K562 (cell line): Measurements from ENCODE around the gene ABHD12. TPM values are rescaled to one million over a fixed set of nuclear protein-coding genes. Genes with fewer than 3 reads are reported as not detected.
A peak's percentile ranks its signal among the peaks of the same experiment; 100 is the strongest.

ENCODE experiments used
- BCL6 ChIP-seq: fragments of 250-450 bp; sonication (Bioruptor Pico); IDR thresholded peaks from 2 replicates; pipeline ENCODE4 v1.4.0; 2020
- BRD4 ChIP-seq: fragments of 200-600 bp; sonication (generic); IDR thresholded peaks from 2 replicates; pipeline ENCODE4 v1.6.1; 2017; ENCODE audit warnings: inconsistent platforms
- BRF2 ChIP-seq: IDR thresholded peaks from 3 replicates; pipeline ENCODE4 v1.6.1; 2011; ENCODE audit warnings: borderline replicate concordance, mild to moderate bottlenecking; ENCODE audit not compliant: insufficient read length, insufficient read depth
- CREB3L1 ChIP-seq: fragments of 450-650 bp; IDR thresholded peaks from 2 replicates; pipeline ENCODE4 v1.6.1; 2014; ENCODE audit warnings: low read depth, mild to moderate bottlenecking, moderate library complexity, borderline replicate concordance
- DPF2 ChIP-seq: fragments of 450-650 bp; IDR thresholded peaks from 2 replicates; pipeline ENCODE4 v1.6.1; 2016
- EP300 ChIP-seq: IDR thresholded peaks from 2 replicates; pipeline ENCODE4 v1.6.1; 2012; ENCODE audit warnings: low read length, improper control_type of control experiment
- ETV6 ChIP-seq, 3 experiments: fragments of 150-350 bp in 1 of 3; sonication (generic) in 1 of 3; formaldehyde crosslinking in 1 of 3; IDR thresholded peaks; 2 replicates each; pipeline versions ENCODE4 v1.6.1 to v1.8.0; 2014 to 2022; ENCODE audit warnings: borderline replicate concordance in 2 of 3, low read depth in 2 of 3, antibody characterized with exemption in 1 of 3, low read length in 1 of 3, mild to moderate bottlenecking in 1 of 3, missing genetic modification reagents in 1 of 3
- FOXA3 ChIP-seq, 2 experiments: fragments of 450-650 bp in 1 of 2; sonication (generic) in 1 of 2; formaldehyde crosslinking; IDR thresholded peaks in 1 of 2; conservative IDR thresholded peaks in 1 of 2; 2 replicates each; pipeline versions ENCODE4 v1.4.0 to v1.8.0; 2020 to 2022; ENCODE audit warnings: mild to moderate bottlenecking in 2 of 2, missing genetic modification reagents in 1 of 2
- MAFK ChIP-seq: IDR thresholded peaks from 2 replicates; pipeline ENCODE4 v1.6.1; 2011; ENCODE audit warnings: low read length, improper control_type of control experiment
- MTA3 ChIP-seq: fragments of 450-650 bp; formaldehyde crosslinking; IDR thresholded peaks from 2 replicates; pipeline ENCODE4 v1.6.1; 2017; ENCODE audit warnings: mild to moderate bottlenecking, borderline replicate concordance
- PTBP1 ChIP-seq: fragments of 200-400 bp; formaldehyde crosslinking; IDR thresholded peaks from 2 replicates; pipeline ENCODE4 v1.6.1; 2017; ENCODE audit warnings: low read depth, low read length
- RBM25 ChIP-seq: fragments of 200-400 bp; formaldehyde crosslinking; IDR thresholded peaks from 2 replicates; pipeline ENCODE4 v1.6.1; 2018; ENCODE audit warnings: low read length, low read depth, moderate library complexity; ENCODE audit not compliant: severe bottlenecking
- SMC3 ChIP-seq: conservative IDR thresholded peaks from 2 replicates; pipeline ENCODE4 v1.6.1; 2011; ENCODE audit warnings: low read depth, low read length, improper control_type of control experiment; ENCODE audit not compliant: insufficient read depth
- SP1 ChIP-seq: sonication (generic); formaldehyde crosslinking; IDR thresholded peaks from 2 replicates; pipeline ENCODE4 v1.8.1; 2022; ENCODE audit warnings: mild to moderate bottlenecking, missing genetic modification reagents
- SREBF1 ChIP-seq: fragments of 150-350 bp; IDR thresholded peaks from 2 replicates; pipeline ENCODE4 v1.6.1; 2014; ENCODE audit warnings: antibody characterized with exemption, low read depth, low read length, borderline replicate concordance
- TBP ChIP-seq: optimal IDR thresholded peaks from 2 replicates; pipeline ENCODE3; 2011; ENCODE audit warnings: low read depth, low read length, improper control_type of control experiment
- YY1 ChIP-seq, 3 experiments: IDR thresholded peaks; 2 replicates each; pipeline ENCODE4 v1.6.1; 2011; ENCODE audit warnings: low read length in 2 of 3, mild to moderate bottlenecking in 2 of 3, moderate library complexity in 2 of 3, borderline replicate concordance in 1 of 3, control low read depth in 1 of 3, low read depth in 1 of 3; ENCODE audit not compliant: insufficient read depth in 3 of 3, insufficient replicate concordance in 2 of 3, control insufficient read depth in 1 of 3, insufficient read length in 1 of 3; ENCODE audit errors: extremely low read depth in 1 of 3
- ZNF449 ChIP-seq: fragments of 250-450 bp; sonication (Bioruptor Pico); IDR thresholded peaks from 2 replicates; pipeline ENCODE4 v1.8.0; 2022; ENCODE audit warnings: moderate library complexity, mild to moderate bottlenecking, inconsistent platforms
- ZNF707 ChIP-seq: fragments of 250-450 bp; sonication (Bioruptor Pico); conservative IDR thresholded peaks from 2 replicates; pipeline ENCODE4 v1.8.0; 2022; ENCODE audit warnings: inconsistent platforms, mild to moderate bottlenecking, moderate library complexity
- ZNF785 ChIP-seq: fragments of 250-450 bp; sonication (Bioruptor Pico); IDR thresholded peaks from 2 replicates; pipeline ENCODE4 v1.4.0; 2020; ENCODE audit warnings: mild to moderate bottlenecking
- ZNF79 ChIP-seq: fragments of 250-450 bp; sonication (Bioruptor Pico); IDR thresholded peaks from 2 replicates; pipeline ENCODE4 v1.4.0; 2020; ENCODE audit warnings: low read depth, mild to moderate bottlenecking, moderate library complexity
- polyA plus RNA-seq, 8 experiments: library from polyadenylated mRNA; depleted of rRNA in 4 of 8; stranded (reverse) in 5 of 8; unstranded in 3 of 8; fragments of >200 nt; fragmentation: Nextera tagmentation in 2 of 8; fragmentation: Illumina TruSeq in 1 of 8; extraction: Ambion mirVana in 2 of 8; extraction: Trizol in 1 of 8; gene quantifications; 2 replicates each; pipeline versions ENCODE4 v1.2.1 to v1.2.3, GENCODE V29; 2011 to 2014; ENCODE audit warnings: inconsistent platforms in 1 of 8, missing spikeins in 1 of 8
- total RNA-seq, 7 experiments: library from RNA; depleted of rRNA in 6 of 7; stranded (reverse); fragments of >200 nt in 6 of 7; fragmentation: Illumina TruSeq in 2 of 7; extraction: Trizol in 2 of 7; gene quantifications; 2 replicates each; pipeline versions ENCODE4 v1.2.1 to v1.2.3, GENCODE V29; 2011 to 2021; ENCODE audit warnings: low replicate concordance in 1 of 7

Gene ABHD12
- total and polyA plus RNA-seq, 9 of the 15 experiments (the other 6 are each of a cell fraction or from before 2014, with no cell fraction given): 0.65 to 15.6 (median 9.1) TPM

- TF ChIP-seq CREB3L1 (no peak; the same call in 1 of the 2 replicates), RBM25 (no peak), PTBP1 (no peak), BRD4 (no peak), YY1 (IDR thresholded peaks at IDR 0.05; ENCODE audit: borderline replicate concordance in 1 of 3, control insufficient read depth in 1 of 3, extremely low read depth in 1 of 3, insufficient read depth in 3 of 3, insufficient read length in 1 of 3, insufficient replicate concordance in 2 of 3, low read depth in 1 of 3, low read length in 2 of 3) (peak in 2 of 3 experiments; percentile 62 to 66), MTA3 (peak; percentile 98), SMC3 (no peak), MAFK (no peak), DPF2 (no peak), EP300 (no peak), ZNF79 (CRISPR knock-in tag) (no peak), ZNF449 (CRISPR knock-in tag) (no peak), ETV6 (IDR thresholded peaks at IDR 0.05; ENCODE audit: borderline replicate concordance in 1 of 2, low read depth in 2 of 2, low read length in 1 of 2) (no peak), ETV6 (CRISPR knock-in tag; IDR thresholded peaks at IDR 0.05; ENCODE audit: borderline replicate concordance) (no peak), BCL6 (CRISPR knock-in tag) (no peak), BRF2 (no peak), TBP (peak; percentile 79), SP1 (peak; percentile 49; the same call in 1 of the 2 replicates), ZNF785 (no peak), ZNF707 (CRISPR knock-in tag) (no peak), FOXA3 (CRISPR knock-in tag; conservative IDR thresholded peaks at IDR 0.05 in 1 of 2, IDR thresholded peaks at IDR 0.05 in 1 of 2) (no peak), SREBF1 (no peak)
These were observed 16.9 kb upstream of the ABHD12 start, which contains the start of gene GINS1 (continued) for GRCh38 chr20:25407311-25408169.
